Loucy (cell line): ENCODE results near the gene SPINT2.

Experiments
- H2AFZ ChIP-seq: fragments of 200-600 bp; sonication (generic); 2 replicates; pipeline ENCODE4 v1.6.0; 2016; ENCODE audit warnings: antibody characterized with exemption, mild to moderate bottlenecking, low read length, moderate library complexity
- H3F3A ChIP-seq: fragments of 200-600 bp; 2 replicates; pipeline ENCODE4 v1.6.0; 2016; ENCODE audit warnings: antibody characterized with exemption, low read depth, mild to moderate bottlenecking
- H3K27me3 ChIP-seq: fragments of 200-600 bp; sonication (generic); 2 replicates; pipeline ENCODE4 v1.6.1; 2014; ENCODE audit warnings: low read length, mild to moderate bottlenecking; ENCODE audit not compliant: insufficient read depth, poor library complexity, severe bottlenecking
- H3K36me3 ChIP-seq: fragments of 200-600 bp; sonication (generic); 2 replicates; pipeline ENCODE4 v1.6.1; 2016; ENCODE audit warnings: low read length; ENCODE audit not compliant: insufficient read depth
- H3K4me1 ChIP-seq: fragments of 200-600 bp; sonication (generic); 2 replicates; pipeline ENCODE4 v1.5.1; 2014; ENCODE audit warnings: low read length, mild to moderate bottlenecking; ENCODE audit not compliant: insufficient read depth, poor library complexity, severe bottlenecking
- H3K4me2 ChIP-seq: fragments of 200-600 bp; sonication (generic); 2 replicates; pipeline ENCODE4 v1.6.0; 2014; ENCODE audit warnings: antibody characterized with exemption, low read length, low read depth, mild to moderate bottlenecking; ENCODE audit not compliant: poor library complexity, severe bottlenecking
- H3K4me3 ChIP-seq: fragments of 200-600 bp; sonication (generic); 2 replicates; pipeline ENCODE4 v1.5.1; 2014; ENCODE audit warnings: low read length, mild to moderate bottlenecking, mixed read lengths; ENCODE audit not compliant: poor library complexity, severe bottlenecking
- H3K79me2 ChIP-seq: fragments of 200-600 bp; sonication (generic); 2 replicates; pipeline ENCODE4 v1.6.1; 2014; ENCODE audit warnings: low read length; ENCODE audit not compliant: insufficient read depth
- H3K9ac ChIP-seq: fragments of 200-600 bp; sonication (generic); 2 replicates; pipeline ENCODE4 v1.6.0; 2014; ENCODE audit warnings: mild to moderate bottlenecking, low read depth, low read length, moderate library complexity; ENCODE audit not compliant: poor library complexity, severe bottlenecking
- H3K9me2 ChIP-seq: fragments of 200-600 bp; sonication (generic); replicated peaks from 2 replicates; pipeline ENCODE4 v1.6.1; 2016; ENCODE audit warnings: low read depth, low read length, mixed read lengths
- H3K9me3 ChIP-seq: fragments of 200-600 bp; sonication (generic); 2 replicates; pipeline ENCODE4 v1.6.1; 2014; ENCODE audit warnings: mild to moderate bottlenecking, antibody characterized with exemption, low read length, low read depth; ENCODE audit not compliant: insufficient read depth
- H4K20me1 ChIP-seq: fragments of 200-600 bp; sonication (generic); 2 replicates; pipeline ENCODE4 v1.6.0; 2014; ENCODE audit warnings: antibody characterized with exemption, low read length, mild to moderate bottlenecking; ENCODE audit not compliant: insufficient read depth, poor library complexity, severe bottlenecking
- CTCF ChIP-seq: fragments of 200-600 bp; sonication (generic); conservative IDR thresholded peaks from 2 replicates; pipeline ENCODE4 v1.5.1; 2014; ENCODE audit warnings: mild to moderate bottlenecking, antibody characterized with exemption, low read length
- EZH2phosphoT487 ChIP-seq: fragments of 200-600 bp; IDR thresholded peaks from 2 replicates; pipeline ENCODE4 v1.6.1; 2018; ENCODE audit warnings: antibody characterized with exemption, mild to moderate bottlenecking, moderate library complexity, borderline replicate concordance

The SPINT2 gene

GRCh38 chr19:38219221-38219620 lies 45.2 kb upstream of the SPINT2 start:
- no peak overlapping the region for H3K9ac ChIP-seq
- H3K79me2 ChIP-seq, result no peaks in the 10 kb centered on the region

GRCh38 chr19:38221421-38221820 lies 43.0 kb upstream of the SPINT2 start:
- no peaks in the 10 kb centered on the region for H3F3A ChIP-seq
- H3K9me2 ChIP-seq, result no peaks in the 10 kb centered on the region
- H3K79me2 ChIP-seq, result no peaks in the 10 kb centered on the region
- H3K4me2 ChIP-seq, result no peak overlapping the region
- no peak overlapping the region for H2AFZ ChIP-seq
- TF ChIP-seq CTCF (no peak), EZH2phosphoT487 (no peak)
- H3K4me1 ChIP-seq, result peaks cover 11% of the 10 kb centered on the region
- no peaks in the 10 kb centered on the region for H3K9me3 ChIP-seq
- H4K20me1 ChIP-seq, result no peaks in the 10 kb centered on the region
- H3K4me3 ChIP-seq, result no peak overlapping the region
- H3K36me3 ChIP-seq, result no peaks in the 10 kb centered on the region
- no peak overlapping the region for H3K9ac ChIP-seq
- no peaks in the 10 kb centered on the region for H3K27me3 ChIP-seq

More at GRCh38 chr19:38219221-38219620, 45.2 kb upstream of the SPINT2 start:
- Histone ChIP-seq H3K4me2 (no peak overlapping the region), H3F3A (no peaks in the 10 kb centered on the region), H3K9me2 (no peaks in the 10 kb centered on the region), H4K20me1 (no peaks in the 10 kb centered on the region), H3K9me3 (no peaks in the 10 kb centered on the region), H3K4me1 (peaks cover 12% of the 10 kb centered on the region), H3K36me3 (no peaks in the 10 kb centered on the region), H2AFZ (no peak overlapping the region), H3K27me3 (no peaks in the 10 kb centered on the region), H3K4me3 (no peak overlapping the region)
- TF ChIP-seq EZH2phosphoT487, result no peak
- no peak for TF ChIP-seq CTCF

GRCh38 chr19:38221919-38222830 lies 42.2 kb upstream of the SPINT2 start:
- Histone ChIP-seq H3F3A (no peaks in the 10 kb centered on the region), H3K4me1 (peaks cover 11% of the 10 kb centered on the region), H3K79me2 (no peaks in the 10 kb centered on the region), H3K9me2 (no peaks in the 10 kb centered on the region), H3K27me3 (no peaks in the 10 kb centered on the region), H3K4me2 (no peak overlapping the region), H3K36me3 (no peaks in the 10 kb centered on the region), H3K9ac (no peak overlapping the region), H3K9me3 (no peaks in the 10 kb centered on the region), H4K20me1 (no peaks in the 10 kb centered on the region), H3K4me3 (no peak overlapping the region), H2AFZ (no peak overlapping the region)
- TF ChIP-seq EZH2phosphoT487 (no peak), CTCF (no peak)
